ENCODE data around the gene PUS10.

GRCh38 chr2:60959501-60959900, 58.6 kb downstream of the PUS10 start:
- TF ChIP-seq ELF4 (IDR thresholded peaks at IDR 0.05) (no peak), HDGF (IDR thresholded peaks at IDR 0.05; ENCODE audit: borderline replicate concordance) (no peak), FOXK2 (IDR thresholded peaks at IDR 0.05) (no peak), FOXA1 (IDR thresholded peaks at IDR 0.05) (no peak), ZNF384 (IDR thresholded peaks at IDR 0.05) (no peak), FOXM1 (IDR thresholded peaks at IDR 0.05; ENCODE audit: borderline replicate concordance) (no peak), NFRKB (IDR thresholded peaks at IDR 0.05) (no peak), ARNT (IDR thresholded peaks at IDR 0.05) (no peak), TARDBP (IDR thresholded peaks at IDR 0.05) (no peak), LEF1 (IDR thresholded peaks at IDR 0.05; ENCODE audit: borderline replicate concordance) (no peak)

Measured in HEK293T (cell line).